Rectal smooth muscle tissue (tissue), 1 donor: ENCODE measurements around the gene LRRC31.

Source experiments
- H3K27ac ChIP-seq: one replicate; pipeline ENCODE4 v1.7.0; 2013; ENCODE audit warnings: low read depth, low read length, inconsistent platforms
- H3K27me3 ChIP-seq: one replicate; pipeline ENCODE4 v1.7.0; 2013; ENCODE audit warnings: low read length; ENCODE audit not compliant: control insufficient read depth, insufficient read depth
- H3K36me3 ChIP-seq: one replicate; pipeline ENCODE4 v1.7.0; 2013; ENCODE audit warnings: low read length; ENCODE audit not compliant: control insufficient read depth, insufficient read depth
- H3K4me1 ChIP-seq: one replicate; pipeline ENCODE4 v1.7.0; 2013; ENCODE audit warnings: low read length; ENCODE audit not compliant: control insufficient read depth, insufficient read depth
- H3K4me3 ChIP-seq: one replicate; pipeline ENCODE4 v1.7.0; 2013; ENCODE audit warnings: low read length
- H3K9ac ChIP-seq: one replicate; pipeline ENCODE4 v1.7.0; 2013; ENCODE audit warnings: low read length

Gene LRRC31

GRCh38 chr3:169792359-169792758 is 77.4 kb downstream of the LRRC31 start:
- Histone ChIP-seq H3K4me1 (no peaks in the 10 kb centered on the region), H3K4me3 (no peak overlapping the region), H3K27me3 (no peaks in the 10 kb centered on the region), H3K9ac (no peak overlapping the region), H3K36me3 (no peaks in the 10 kb centered on the region), H3K27ac (no peak overlapping the region)

- Histone ChIP-seq H3K36me3 (peaks cover 3% of the 10 kb centered on the region), H3K27ac (no peak overlapping the region), H3K27me3 (no peaks in the 10 kb centered on the region), H3K4me3 (no peak overlapping the region), H3K4me1 (no peaks in the 10 kb centered on the region), H3K9ac (no peak overlapping the region)
Observed at GRCh38 chr3:169790687-169791429, 78.9 kb downstream of the LRRC31 start.

GRCh38 chr3:169790219-169790618 is 79.5 kb downstream of the LRRC31 start:
- no peak overlapping the region for H3K27ac ChIP-seq
- H3K9ac ChIP-seq, result no peak overlapping the region
- H3K36me3 ChIP-seq, result peaks cover 3% of the 10 kb centered on the region
- H3K4me3 ChIP-seq, result no peak overlapping the region
- H3K27me3 ChIP-seq, result no peaks in the 10 kb centered on the region
- H3K4me1 ChIP-seq, result no peaks in the 10 kb centered on the region
